ENCODE measurements around the gene PCDHGA5.

GRCh38 chr5:141355641-141356040 is 8.3 kb upstream of the PCDHGA5 start:
- TF ChIP-seq CTCF (IDR thresholded peaks at IDR 0.05 in 2 of 3, conservative IDR thresholded peaks at IDR 0.05 in 1 of 3; ENCODE audit: borderline replicate concordance in 1 of 3, insufficient read depth in 1 of 3, low read depth in 2 of 3, low read length in 2 of 3): no peak
- TF ChIP-seq EGR1 (IDR thresholded peaks at IDR 0.05; ENCODE audit: low read depth): no peak
- TF ChIP-seq REST (IDR thresholded peaks at IDR 0.05; ENCODE audit: low read depth): no peak
- no peak for TF ChIP-seq POLR2A (IDR thresholded peaks at IDR 0.05; ENCODE audit: borderline replicate concordance, extremely low read depth, insufficient read depth, insufficient read length)
- no peak for TF ChIP-seq SP1 (IDR thresholded peaks at IDR 0.05; ENCODE audit: low read depth)
- TF ChIP-seq POLR2AphosphoS5 (IDR thresholded peaks at IDR 0.05; ENCODE audit: low read depth, low read length): no peak
- TF ChIP-seq RAD21 (IDR thresholded peaks at IDR 0.05; ENCODE audit: low read depth): no peak
- TF ChIP-seq ZNF274 (IDR thresholded peaks at IDR 0.05; ENCODE audit: low read depth, low read length): no peak
- TF ChIP-seq MAX (IDR thresholded peaks at IDR 0.05): no peak
- TF ChIP-seq SIN3A (IDR thresholded peaks at IDR 0.05; ENCODE audit: low read depth): no peak
- TF ChIP-seq TCF7L2 (IDR thresholded peaks at IDR 0.05; ENCODE audit: borderline replicate concordance, extremely low read depth, insufficient read depth, insufficient read length): no peak
- no peak for TF ChIP-seq ELF1 (IDR thresholded peaks at IDR 0.05; ENCODE audit: borderline replicate concordance, low read depth)
- TF ChIP-seq, protein P1, sequence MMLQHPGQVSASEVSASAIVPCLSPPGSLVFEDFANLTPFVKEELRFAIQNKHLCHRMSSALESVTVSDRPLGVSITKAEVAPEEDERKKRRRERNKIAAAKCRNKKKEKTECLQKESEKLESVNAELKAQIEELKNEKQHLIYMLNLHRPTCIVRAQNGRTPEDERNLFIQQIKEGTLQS (IDR thresholded peaks at IDR 0.05): no peak
- TF ChIP-seq, protein P2, sequence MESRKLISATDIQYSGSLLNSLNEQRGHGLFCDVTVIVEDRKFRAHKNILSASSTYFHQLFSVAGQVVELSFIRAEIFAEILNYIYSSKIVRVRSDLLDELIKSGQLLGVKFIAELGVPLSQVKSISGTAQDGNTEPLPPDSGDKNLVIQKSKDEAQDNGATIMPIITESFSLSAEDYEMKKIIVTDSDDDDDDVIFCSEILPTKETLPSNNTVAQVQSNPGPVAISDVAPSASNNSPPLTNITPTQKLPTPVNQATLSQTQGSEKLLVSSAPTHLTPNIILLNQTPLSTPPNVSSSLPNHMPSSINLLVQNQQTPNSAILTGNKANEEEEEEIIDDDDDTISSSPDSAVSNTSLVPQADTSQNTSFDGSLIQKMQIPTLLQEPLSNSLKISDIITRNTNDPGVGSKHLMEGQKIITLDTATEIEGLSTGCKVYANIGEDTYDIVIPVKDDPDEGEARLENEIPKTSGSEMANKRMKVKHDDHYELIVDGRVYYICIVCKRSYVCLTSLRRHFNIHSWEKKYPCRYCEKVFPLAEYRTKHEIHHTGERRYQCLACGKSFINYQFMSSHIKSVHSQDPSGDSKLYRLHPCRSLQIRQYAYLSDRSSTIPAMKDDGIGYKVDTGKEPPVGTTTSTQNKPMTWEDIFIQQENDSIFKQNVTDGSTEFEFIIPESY (IDR thresholded peaks at IDR 0.05; ENCODE audit: extremely low read depth, insufficient replicate concordance, low read length): no peak
